Bone marrow (tissue), 2 donors: ENCODE measurements around the gene CGB2.
"Not testable (repeated sequence)": the region's sequence is repeated elsewhere in the genome, so short reads cannot be mapped to it uniquely, and the experiment has no call there.

ENCODE experiments used
- DNase-seq, 2 donors: peaks; one replicate each; lab custom pipeline; 2025; lab: John Stamatoyannopoulos, UW

CGB2 gene

GRCh38 chr19:49038111-49038510 lies 6.4 kb downstream of the CGB2 start:
- not testable (repeated sequence) for DNase-seq

- not testable (repeated sequence) for DNase-seq
These were observed 7.0 kb downstream of the CGB2 start for GRCh38 chr19:49038557-49039276.

GRCh38 chr19:49039736-49040135 lies 8.0 kb downstream of the CGB2 start:
- DNase-seq: not testable (repeated sequence)

GRCh38 chr19:49042177-49042576 lies 10.5 kb downstream of the CGB2 start:
- DNase-seq: no peak

GRCh38 chr19:49042666-49043065 lies 11.0 kb downstream of the CGB2 start:
- not testable (repeated sequence) for DNase-seq

DNA sequence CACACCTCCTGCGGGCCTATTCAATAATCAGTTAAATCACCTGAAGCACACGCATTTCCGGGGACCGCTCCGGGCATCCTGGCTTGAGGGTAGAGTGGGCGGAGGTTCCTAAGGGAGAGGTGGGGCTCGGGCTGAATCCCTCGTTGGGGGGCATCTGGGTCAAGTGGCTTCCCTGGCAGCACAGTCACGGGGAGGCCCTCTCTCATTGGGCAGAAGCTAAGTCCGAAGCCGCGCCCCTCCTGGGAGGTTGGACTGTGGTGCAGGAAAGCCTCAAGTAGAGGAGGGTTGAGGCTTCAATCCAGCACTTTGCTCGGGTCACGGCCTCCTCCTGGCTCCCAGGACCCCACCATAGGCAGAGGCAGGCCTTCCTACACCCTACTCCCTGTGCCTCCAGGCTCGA lies 11.9 kb downstream of the CGB2 start, which contains the start of gene CGB5:
Gene CGB5 (plus strand): TSS at position 301 of the 400 bp plus-strand sequence. CDS start 362 bp downstream, outside the sequence.
- DNase-seq: not testable (repeated sequence)

DNA sequence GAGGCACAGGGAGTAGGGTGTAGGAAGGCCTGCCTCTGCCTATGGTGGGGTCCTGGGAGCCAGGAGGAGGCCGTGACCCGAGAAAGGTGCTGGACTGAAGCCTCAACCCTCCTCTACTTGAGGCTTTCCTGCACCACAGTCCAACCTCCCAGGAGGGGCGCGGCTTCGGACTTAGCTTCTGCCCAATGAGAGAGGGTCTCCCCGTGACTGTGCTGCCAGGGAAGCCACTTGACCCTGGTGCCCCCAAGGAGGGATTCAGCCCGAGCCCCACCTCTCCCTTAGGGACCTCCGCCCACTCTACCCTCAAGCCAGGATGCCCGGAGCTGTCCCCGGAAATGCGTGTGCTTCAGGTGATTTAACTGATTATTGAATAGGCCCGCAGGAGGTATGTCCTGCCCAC lies 17.3 kb downstream of the CGB2 start, which contains the start of gene CGB8:
Gene CGB8 (minus strand): TSS at position 101 of the 400 bp plus-strand sequence. CDS start 372 bp downstream, outside the sequence.
- DNase-seq: not testable (repeated sequence)

GRCh38 chr19:49049834-49050233 lies 18.1 kb downstream of the CGB2 start:
- DNase-seq: not testable (repeated sequence)

DNA sequence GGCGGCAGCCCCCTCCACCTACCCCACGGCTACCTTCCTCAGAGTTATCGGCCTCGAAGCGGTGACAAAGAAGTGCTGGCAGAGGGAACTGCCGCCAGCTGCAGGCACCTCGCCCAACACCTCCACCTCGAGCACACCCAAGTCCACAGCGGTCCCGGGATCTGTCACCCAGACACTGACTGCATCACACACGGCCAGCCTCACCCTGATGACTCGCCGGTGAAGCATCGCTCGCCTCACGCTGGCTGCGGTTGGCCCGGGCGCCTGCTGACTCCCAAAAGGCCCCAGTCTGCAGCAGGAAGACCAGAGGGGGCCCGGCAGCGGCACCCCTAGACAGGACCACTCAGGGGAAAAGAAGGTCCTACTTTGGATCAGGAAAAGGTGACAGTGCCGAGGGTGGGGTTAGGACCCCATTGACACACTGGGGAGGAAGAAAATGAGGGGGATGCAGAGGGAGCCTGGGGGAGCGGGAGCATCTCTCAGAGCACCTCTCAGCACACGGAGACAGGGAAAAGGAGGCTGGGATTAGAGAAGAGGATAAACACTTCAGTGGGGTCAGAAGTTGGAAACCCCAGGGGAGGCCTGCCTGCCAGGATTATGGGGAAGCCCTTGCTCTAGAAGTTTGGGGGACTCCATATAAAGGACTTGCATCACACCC lies 18.8 kb downstream of the CGB2 start:
- DNase-seq: not testable (repeated sequence)

- peak in 1 of 2 donors; percentile 27 for DNase-seq
These were observed 24.6 kb downstream of the CGB2 start for GRCh38 chr19:49056101-49056901.

DNA sequence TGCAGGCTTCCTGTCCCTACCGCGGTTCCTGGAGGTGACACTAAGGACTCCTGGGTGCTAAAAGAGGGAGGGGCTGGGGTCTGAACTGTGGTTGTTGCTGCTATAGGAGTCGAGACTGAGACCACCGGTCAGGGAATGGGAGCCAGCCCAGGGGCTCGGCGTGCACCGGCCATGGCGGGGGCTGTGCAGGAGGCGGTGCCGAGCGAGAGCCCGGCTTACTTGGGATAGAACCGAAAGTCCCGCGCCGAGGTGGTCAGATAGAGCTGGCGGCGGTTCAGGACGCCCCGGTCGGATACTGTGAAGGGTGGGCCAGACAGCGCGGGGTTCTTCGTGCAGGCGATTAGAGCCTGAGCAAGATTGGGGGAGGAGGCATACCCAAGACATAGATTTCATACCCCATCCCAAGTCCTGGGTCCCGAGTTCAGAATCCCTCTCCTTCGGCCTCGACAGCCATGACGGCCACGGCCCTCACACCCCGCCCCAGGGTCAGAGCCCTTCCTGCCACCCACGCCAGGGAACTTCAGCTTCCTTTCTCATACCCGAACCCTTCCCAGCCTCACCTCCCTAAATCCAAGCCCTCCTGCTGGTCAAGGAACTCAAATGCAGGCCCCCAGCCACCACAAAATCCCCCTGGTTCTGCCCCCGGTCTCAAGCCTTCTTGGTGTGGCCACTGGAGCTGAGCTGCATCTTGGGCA lies 25.4 kb downstream of the CGB2 start:
- not testable (repeated sequence) for DNase-seq

GRCh38 chr19:49057636-49058234 lies 26.0 kb downstream of the CGB2 start, which contains the start of gene CGB7:
TSS of gene CGB7 (minus strand) at chr19:49057749. CDS start at chr19:49055375, 2,374 bp downstream.
- peak in 1 of 2 donors; percentile 25 for DNase-seq

DNA sequence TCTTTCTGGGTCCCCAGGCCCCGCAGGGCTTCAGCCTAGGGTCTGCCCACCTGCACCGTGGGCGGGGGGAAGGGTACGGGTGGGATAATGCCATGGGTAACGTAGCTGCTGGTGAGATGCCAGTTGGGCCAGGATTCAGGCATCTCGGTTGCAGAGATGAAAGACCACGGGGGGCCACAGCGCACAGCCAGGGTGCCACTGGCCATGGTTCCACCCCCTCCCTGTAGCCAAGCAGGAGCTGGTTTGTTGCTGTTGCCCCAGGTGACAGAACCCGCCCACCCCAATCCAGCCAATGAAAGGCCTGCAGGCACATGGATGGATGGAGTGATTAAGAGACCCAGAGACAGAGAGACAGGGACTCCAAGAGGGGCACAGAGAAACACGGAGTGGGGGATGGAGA lies 26.9 kb downstream of the CGB2 start:
- DNase-seq: no peak

- DNase-seq: no peak
These were observed 27.4 kb downstream of the CGB2 start for GRCh38 chr19:49059053-49059452.

DNA sequence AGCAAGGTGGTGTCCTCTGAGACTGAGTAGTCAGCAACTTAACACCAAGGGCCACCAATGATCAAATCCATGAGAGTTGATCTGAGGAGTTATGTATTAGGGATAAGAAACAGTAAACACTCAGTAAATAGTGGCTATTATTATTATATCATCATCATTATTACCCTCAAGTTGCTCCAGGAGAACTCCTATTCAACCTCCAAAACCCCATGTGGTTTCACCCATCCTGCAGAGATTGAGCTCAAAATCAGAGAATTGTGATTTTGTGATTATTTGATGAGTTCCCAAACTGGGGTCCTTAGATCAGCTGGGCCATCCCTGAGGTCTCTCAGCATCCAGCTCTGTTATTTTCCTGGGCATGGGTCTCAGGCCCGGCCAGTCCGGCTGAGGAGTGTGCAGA lies 29.3 kb downstream of the CGB2 start:
- no peak for DNase-seq

DNA sequence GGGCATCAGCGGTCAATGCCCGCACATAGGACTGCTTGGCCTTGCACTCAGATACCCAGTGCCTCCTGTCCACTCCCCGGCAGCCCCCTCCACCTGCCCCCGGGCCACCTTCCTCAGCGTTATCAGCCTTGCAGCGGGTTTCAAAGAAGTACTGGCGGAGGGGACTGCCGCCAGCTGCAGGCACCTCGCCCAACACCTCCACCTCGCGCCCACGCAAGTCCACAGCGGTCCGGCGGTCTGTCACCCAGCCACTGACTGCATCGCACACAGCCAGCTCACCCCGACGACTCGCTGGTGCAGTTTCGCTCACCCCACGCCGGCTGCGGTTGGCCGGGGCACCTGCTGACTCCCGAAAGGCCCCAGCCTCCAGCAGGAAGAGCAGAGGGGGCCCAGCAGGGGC lies 29.8 kb downstream of the CGB2 start:
- DNase-seq: no peak

DNA sequence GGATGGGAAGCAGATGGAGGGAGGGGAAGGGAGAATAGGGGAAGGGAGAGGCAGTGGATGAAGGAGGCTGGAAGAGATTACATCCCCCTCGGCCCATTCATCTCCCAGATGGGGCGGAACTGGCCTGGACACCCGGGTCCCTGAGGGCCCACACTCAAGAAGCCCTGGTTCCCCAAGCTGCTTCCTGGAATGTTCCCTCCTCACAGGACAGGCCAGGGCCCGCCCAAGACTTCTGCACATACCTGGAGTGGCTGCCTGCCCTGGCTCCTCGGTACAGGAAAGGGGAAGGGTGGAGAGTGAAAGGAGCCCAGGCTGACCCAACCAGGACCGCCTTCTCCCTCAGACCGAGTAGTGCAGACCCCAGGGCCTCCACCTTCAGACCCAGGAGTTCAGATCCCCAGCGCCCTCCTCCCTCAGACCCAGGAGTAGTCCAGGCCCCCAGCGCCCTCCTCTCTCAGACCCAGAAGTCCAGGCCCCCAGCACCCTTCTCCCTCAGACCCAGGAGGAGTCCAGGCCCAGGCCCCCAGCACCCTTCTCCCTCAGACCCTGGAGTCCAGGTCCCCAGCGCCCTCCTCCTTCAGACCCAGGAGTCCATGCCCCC lies 32.4 kb downstream of the CGB2 start:
- no peak for DNase-seq

GRCh38 chr19:49064768-49065611 lies 33.3 kb downstream of the CGB2 start, which contains the start of gene NTF4:
TSS of gene NTF4 (minus strand) at chr19:49064818. CDS start at chr19:49061997, 2,821 bp downstream.
- no peak for DNase-seq

- DNase-seq: no peak
These were observed 34.3 kb downstream of the CGB2 start for GRCh38 chr19:49065905-49066512.
